HTR-8/SVneo (cell line): ENCODE measurements around the gene AIFM3.
"Not testable (repeated sequence)": the region's sequence is repeated elsewhere in the genome, so short reads cannot be mapped to it uniquely, and the experiment has no call there.

Source experiments
- DNase-seq: peaks from one replicate; pipeline ENCODE4 v3.0.0; 2011; ENCODE audit warnings: low spot score, mixed read lengths; ENCODE audit not compliant: insufficient read length
- FAIRE-seq: peaks from 2 replicates; lab custom pipeline; 2011; peaks lifted over from hg19 to GRCh38; lab: Jason Lieb, UNC

The AIFM3 gene

DNA sequence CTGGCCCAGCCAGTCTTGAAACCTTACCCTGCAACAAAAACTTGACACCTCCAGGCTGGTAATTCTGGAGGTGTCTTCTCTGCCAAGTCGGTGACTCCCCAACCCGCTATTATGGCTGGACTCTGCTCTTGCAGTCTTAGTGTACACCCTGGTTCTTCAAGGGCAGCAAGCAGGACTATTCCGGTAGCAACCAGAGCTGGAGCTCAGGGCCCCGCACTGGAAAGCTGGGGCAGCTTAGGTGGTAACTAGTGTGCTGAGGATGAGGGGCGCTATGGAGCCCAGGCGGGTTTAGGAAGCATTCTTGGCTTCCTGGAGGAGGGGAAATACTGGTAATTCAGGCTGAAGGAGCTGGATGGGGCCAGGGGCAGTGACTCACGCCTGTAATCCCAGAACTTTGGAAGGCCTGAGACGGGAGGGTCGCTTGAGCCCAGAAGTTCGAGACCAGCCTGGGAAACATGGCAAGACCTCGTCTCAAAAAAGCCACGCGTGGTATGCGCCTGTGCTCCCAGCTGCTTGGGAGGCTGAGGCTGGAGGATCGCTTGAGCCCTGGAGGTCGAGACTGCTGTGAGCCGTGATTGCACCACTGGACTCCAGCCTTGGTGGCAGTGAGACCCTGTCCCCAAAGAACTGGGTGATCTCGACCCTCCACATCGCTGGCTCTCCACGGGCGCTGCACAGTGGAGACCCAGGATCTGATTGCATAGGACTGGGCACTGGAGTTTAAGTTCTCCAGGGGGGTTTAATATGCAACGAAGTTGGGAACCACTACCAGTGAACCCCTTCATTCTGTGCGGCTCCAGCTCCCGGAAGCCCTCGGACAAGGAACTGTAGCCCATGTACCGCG is 10.6 kb upstream of the AIFM3 start:
- DNase-seq, result no peak
- no peak for FAIRE-seq

DNA sequence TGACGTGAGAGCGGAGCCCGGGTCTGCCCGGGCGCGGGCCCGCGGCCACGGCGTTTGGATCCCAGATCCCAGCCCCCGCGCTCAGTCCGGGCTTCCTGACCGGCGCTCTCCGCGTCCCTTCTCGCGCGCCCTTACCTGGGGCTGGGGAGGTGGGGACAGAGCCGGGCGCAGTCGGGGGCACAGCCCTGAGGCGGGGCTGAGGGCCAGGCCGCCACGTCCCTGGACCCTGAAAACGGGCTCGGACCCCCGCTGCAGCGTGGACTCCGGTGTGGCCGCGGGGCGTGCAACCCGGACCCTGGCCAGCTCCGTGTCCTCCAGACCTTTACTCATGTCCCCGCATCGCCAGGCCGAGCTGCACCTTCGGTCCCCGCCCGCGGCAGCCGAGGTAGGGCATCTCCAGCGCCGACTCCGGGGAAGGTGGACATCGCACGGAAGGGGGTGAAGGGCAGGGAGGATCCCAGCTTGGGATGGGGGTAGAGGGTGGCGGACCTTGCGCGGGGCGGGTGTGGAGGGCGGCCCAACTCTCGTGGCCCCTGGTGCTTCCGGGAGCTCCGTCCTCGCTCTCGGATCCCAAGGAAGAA is 9.9 kb upstream of the AIFM3 start:
- DNase-seq (no peak), FAIRE-seq (no peak)

DNA sequence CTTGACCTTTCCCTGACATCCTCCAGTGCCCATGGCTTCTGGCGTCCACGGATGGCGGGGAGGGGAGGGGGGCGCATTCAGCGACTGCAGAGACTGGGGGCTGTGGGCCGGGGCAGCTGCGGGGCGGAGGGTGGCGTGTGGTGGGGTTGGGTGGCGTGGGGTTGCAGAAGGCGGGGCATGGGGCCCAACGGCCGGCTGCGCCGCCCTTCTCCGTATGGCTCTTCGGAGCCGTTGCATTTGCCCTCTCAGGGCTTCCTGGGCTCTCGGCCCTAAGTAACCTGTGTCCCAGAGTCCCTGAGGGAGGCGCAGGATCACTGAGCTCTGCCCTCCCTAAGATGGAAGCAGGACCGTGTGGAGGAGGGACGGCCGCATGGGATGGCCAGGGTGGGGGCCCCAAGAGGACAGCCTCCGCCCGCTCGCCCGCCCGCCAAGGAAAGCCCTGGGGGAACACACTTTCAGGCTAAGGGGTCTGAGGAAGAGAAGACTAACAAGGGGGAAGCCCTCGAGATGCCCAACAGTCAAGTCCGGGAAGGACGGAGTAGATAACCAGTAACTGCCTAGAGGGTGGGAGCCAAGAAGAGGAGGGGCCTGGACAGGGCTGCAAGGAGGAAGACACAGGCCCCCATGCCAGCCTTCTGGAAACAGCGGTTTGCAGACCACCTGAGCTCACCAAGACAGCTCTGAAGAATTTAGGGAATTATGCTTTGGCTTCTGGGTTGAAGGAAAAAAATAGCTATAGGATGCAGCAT is 9.2 kb upstream of the AIFM3 start:
- no peak for DNase-seq
- no peak for FAIRE-seq

DNA sequence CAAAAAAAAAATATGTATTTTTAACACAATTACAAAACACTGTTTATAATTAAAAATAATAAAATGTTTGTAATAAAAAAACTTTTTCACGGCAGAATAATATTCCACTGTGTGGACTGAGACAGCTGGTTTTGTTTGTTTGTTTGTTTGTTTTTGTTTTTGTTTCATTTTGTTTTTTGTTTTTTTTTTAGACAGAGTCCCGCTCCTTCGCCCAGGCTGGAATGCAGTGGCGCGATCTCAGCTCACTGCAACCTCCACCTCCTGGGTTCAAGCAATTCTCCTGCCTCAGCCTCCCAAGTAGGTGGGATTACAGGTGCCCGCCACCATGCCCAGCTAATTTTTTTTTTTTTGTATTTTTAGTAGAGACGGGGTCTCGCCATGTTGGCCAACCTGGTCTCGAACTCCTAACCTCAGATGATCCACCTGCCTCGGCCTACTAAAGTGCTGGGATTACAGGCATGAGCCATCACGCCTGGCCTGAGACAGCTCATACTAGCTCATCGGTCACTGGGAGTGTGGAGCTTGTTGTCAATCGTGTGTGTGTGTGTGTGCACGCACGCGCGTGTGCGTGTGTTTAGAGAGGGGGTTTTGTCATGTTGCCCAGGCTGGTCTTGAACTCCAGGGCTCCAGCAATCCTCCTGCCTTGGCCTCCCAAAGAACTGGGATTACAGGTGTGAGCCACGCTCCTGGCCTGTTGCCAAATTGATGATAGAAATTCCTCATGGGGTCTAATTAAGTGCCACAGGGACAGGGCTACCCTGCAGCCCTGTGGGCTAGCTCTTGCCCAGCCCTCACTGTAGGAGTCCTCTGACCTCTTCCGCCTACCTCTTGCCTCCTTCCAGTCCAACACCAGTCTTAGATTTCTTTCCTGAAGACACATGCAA is 7.2 kb upstream of the AIFM3 start:
- DNase-seq (no peak), FAIRE-seq (no peak)

DNA sequence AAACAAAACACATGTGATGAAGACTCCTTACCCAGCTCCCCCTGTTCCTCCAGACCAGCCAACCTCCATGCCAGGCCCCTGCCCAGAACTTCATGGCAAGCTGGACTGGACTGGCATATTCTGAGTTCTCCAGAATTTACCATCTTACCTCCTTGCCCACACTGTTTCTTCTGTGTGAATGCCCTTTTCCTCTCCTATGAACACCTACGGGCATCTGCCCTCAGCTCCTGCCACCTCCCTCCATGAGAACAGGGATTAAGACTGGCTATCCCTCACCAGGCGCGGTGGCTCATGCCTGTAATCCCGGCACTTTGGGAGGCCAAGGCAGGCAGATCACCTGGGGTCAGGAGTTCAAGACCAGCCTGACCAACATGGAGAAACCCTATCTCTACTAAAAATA is 6.4 kb upstream of the AIFM3 start:
- DNase-seq (no peak), FAIRE-seq (no peak)

DNA sequence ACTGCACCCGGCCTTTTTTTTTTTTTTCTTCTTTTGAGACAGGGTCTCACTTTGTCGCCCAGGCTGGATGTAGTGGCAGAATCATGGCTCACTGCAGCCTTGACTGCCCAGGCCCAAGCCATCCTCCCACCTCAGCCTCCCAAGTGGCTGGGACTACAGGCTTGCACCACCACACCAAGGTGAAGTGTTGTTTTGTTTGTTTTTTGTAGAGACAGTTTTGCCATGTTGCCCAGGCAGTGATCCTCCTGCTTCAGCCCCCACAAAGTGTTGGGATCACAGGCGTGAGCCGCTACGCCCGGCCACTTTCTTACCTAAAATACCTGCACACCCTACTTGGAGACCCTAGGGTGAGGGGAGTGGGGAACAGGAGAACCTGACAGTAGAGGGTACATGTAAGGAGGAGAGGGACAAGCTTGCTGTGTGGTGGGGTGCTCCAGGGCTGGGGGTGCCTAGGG is 4.5 kb upstream of the AIFM3 start:
- DNase-seq (no peak), FAIRE-seq (no peak)

DNA sequence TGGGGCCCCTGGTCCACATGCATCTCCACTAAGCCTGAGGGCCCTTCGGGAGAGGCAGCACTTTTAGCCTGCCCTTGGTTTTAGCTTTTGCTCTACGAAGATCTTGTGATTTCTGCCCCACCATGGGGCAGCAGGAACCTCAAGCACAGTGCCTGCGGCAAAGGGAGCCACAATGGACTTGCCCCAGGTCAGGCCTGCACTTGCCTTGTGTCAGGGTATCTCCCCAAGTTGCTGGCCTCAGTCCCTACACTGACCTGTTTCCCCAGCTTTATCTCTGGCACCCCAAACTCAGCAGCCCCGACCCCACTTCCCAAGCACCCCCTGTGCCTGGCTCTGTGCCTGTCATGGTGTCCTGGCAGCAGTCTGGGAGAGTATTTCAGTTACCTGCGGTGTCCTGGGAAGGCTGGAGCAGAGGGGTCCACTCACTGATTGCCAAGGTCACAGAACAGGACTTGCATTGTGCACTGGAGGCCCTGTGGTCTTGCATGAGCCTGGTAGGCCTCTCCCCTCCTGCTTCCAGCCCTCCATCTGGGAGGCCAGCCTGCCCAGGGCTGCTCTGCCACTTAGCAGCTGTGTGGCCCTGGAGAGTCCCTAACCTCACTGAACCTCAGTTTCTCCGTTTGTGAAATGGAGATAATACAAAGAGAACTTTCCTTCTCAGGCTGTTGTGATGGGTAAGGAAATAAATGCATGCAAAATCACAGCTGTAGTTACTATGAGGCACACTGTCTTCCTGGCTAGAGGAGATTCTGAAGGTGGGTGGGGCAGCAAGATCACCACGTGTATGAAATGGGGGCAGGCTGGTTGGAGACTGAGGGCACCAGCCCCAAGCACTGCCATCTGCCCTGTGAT is 3.6 kb upstream of the AIFM3 start:
- no peak for FAIRE-seq

DNA sequence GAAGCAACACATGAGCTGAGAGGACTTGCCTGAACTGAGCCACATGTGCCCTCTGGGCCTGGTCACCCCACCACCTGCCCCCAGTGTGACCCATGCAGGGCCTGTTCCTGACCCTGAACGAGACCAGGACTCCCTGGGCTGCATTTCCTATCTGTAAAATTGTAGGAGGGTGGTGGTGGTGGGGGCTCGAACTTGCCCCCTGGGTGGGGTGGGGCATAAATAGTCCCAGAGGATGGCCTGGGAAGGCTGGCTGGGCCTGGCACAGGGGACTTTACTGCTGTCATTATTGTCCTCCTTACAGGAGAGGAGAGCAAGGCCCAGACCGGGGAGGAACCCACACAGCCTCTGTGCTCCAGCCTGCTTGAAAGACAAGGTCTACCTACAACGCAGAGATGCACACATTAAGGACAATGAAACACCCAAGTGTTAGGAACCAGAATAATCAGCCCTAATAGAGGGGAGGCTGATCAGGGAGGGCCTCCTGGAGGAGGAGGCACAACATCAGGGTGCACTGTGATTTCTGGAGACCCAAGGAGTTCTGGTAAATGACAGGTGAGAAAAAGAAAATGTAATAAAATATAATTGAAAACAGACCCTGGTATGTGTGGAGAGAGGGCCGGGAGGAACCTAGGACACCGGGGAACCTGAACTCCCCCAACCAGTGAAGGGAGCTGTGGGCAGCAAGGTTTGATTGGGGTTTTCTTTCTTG is 2.8 kb upstream of the AIFM3 start:
- DNase-seq, result no peak
- FAIRE-seq, result no peak

More for the DNA sequence above, 3.6 kb upstream of the AIFM3 start:
- DNase-seq, result no peak

DNA sequence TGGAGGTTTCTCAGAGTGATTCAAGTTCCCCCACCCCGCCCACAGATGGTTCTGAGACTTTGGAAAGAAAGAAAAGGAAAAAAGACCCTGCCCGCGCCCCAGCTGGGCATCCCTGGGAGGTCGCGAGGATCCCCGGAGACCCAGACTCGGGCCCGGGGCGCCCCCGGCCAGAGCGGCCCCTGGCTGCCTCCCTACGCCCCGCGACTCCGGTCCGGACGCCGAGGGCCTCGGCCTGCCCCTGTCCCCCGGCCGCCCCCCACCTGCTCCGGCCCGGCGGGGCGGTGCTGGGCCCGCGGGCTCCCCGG is 2.3 kb upstream of the AIFM3 start:
- FAIRE-seq (no peak), DNase-seq (no peak)

DNA sequence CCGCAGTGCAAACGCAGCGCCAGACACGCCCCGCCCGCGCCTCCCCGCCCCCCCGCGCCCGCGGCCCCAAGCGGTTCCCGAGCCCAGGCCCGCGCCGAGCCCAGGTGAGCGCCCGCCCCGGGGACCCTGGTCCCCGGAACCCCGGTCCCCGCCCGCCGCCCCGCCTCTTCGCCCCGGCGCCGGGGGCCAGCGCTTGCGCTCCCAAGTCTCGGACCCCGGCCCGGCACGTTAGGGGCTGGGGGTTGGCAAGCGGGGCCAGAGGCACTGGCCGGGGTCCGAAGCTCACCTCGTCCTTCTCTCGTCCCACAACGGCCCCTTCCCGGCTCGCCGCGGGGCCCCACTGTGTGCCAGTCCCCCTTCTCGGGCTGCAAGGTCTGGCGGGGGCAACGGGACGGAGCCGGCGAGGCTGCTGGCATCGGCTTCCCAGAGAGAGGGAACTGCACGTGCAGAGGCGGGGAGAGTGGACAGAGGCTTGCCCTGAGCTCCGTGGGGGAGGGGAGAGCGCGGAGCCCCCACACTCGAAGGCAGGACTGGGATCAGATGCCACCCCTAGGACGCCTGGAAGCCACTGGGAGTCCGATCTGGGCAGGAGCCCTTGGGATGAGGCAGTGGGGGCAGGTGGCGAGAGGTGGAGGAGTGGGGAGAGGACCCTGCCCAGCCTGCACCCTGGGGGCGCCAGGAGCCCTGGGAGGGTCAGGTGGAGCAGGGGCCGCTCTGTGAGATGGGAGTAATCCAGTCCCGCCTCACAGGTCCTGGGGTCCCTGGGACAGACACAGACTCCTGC is 1.8 kb upstream of the AIFM3 start:
- no peak for DNase-seq
- no peak for FAIRE-seq

DNA sequence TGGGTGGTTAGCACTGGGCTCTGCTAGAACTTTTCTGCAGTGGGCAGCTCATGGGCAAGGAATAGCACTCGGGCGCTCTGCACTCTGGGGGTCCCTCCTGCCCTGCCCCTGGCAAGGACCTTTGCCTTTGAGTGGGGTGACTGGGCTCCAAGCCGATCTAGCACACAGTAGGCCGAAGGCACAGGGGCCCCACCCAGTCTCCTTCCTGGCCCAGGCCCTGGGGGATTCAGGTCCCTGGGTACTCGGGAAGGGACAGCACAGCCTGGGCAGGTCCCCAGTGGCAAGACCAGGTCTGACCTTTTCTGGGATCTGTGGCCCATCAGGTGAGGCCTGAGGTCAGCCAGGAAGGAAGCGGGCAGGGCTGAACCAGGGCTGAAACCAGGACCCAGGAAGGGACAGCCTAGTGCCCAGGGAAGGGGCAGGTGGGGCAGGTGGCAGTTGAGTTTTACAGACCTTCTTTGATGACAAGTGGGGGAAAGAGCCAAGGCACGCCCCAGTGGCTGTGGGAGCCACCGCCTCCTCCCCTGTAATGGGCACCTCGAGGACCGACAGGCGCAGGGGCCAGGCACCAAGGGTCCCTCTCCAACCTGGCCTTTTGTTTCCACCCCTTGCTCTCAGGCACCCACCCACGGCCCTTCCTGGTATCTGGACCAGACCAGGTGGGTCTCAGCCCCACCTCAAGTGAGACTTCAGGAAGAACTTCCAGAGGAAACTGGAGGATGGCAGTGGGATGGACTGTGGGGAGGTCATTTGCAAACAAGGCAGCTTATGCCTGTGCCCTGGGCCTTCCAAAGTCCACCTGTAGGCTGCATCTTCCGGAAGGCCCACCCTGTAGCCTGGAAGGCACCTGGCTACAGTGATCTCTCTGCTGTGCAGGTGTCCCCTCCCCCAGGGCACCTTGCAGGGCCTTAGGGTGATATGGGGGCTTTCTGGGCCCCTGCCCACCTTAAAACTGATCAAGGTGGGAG is 883 bp upstream of the AIFM3 start:
- no peak for FAIRE-seq

DNA sequence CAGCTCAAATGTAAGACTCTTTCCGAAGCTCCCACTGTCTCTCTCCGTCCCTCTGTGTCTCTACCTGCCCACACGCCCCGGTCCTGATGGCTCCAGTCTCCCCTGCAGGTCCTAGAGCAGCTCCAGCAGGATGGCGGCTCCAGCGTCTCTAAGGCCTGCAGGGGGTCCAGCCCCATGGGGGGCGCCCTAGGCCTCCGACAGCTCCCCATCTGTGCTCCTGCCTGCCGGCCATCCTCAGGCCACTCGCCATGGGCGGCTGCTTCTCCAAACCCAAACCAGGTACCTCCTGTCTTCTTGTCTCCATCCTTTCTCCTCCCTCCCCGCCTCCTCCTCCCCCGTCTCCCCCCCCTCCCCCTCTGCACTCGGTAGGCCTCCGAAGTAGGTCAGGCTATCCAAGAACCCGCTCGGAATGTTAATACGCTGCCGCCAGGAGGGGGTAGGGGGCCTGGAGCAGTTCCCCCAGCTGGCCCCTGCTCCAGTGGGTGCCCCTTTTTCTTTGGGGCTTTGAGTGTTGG is 699 bp downstream of the AIFM3 start:
- DNase-seq, result no peak
- no peak for FAIRE-seq

More for the DNA sequence above, 883 bp upstream of the AIFM3 start:
- no peak for DNase-seq

DNA sequence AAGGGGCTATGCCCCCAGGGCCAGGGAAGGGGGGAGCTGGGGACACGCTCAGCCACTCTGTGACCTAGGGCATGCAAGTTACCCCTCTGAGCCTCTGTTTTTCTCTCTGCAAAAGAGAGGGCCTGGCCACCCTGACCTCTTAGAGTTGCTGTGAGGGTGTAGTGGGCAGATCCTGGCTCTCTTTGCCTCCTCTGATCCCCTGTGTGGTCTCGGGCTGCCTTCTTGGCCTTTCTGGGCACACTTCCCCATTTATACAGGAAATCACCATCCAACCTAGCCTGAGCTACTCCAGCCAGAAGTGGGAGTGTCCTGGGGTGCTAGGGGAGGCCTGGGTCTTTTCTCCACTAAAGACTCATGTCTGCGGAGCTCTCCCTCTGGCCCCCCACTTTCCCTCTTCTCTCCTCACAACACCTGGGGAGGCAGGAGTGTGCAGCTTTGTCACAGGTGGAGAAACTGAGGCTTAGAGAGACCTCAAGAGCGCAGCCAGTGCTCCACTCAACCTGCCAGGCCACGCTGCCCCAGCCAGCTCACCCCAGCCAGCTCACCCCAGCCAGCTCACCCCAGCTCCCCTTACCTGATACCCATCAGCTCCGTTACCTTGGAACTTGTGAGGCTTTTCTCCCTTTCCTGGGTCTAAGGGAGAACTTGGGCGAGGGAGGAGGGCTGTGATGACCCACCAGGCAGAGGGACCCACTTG is 1.4 kb downstream of the AIFM3 start:
- no peak for DNase-seq
- FAIRE-seq, result no peak

DNA sequence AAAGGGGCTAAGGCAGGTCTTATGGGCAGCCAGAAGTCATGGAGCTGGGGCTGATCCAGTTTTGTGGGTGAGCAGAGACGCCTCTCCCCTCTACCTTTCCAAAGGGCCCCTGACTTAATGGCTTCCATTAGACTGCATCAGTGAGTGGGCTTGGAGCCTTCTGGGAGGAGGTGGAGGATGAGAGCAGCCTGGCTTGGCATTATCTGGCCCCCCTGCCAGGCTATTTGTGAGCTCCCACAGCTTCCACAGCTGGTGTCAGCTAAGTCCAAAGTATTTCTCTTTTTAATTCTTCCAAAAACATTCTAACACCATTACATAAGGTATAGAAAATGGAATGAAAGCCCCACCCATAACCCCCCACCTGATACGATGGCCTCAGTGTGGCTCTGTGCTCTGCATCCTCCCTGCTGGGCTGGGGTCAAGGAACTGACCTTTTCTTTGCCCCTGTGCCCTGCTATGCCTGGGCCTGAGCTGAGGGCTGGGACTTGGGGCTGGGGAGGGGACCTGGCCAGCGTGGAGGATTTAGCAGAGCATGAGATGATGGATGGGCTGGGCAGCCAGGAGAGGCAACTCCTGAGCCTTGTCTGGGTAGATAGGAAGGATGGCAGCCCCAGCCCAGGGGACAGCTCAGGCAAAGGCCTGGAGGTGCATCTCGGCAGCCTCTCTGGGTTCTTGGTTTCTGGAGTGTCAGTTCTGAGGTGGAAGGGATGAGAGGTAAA is 4.0 kb downstream of the AIFM3 start:
- no peak for FAIRE-seq

DNA sequence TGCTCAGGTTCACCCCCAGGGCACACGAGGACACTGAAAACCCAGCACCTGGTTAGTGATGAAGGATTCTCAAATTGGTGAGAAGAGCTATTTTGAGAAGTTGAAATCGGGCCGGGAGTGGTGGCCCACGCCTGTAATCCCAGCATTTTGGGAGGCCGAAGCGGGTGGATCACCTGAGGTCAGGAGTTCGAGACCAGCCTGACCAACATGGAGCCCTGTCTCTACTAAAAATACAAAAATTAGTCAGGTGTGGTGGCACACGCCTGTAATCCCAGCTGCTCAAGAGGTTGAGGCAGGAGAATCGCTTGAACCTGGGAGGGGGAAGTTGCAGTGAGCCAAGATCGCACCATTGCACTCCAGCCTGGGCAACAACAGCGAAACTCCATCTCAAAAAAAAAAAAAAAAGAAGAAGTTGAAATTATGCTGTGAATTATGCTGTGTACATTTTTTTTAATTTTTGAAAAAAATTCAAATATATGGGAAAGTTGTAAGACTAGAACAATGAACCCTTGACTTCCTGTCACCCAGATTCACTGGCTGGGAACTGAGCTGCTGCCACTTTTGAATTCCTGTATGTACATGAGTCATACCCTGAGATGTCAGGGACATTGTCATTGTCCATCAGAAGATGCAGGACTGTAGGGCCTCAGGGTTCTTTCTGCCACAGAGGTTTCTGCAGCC is 5.1 kb downstream of the AIFM3 start:
- FAIRE-seq, result not testable (repeated sequence)
- DNase-seq, result peak; percentile 22

More for the DNA sequence above, 4.0 kb downstream of the AIFM3 start:
- no peak for DNase-seq
